ENCODE data around the gene PRUNE1.

- TF ChIP-seq, protein P1, sequence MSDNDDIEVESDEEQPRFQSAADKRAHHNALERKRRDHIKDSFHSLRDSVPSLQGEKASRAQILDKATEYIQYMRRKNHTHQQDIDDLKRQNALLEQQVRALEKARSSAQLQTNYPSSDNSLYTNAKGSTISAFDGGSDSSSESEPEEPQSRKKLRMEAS (IDR thresholded peaks at IDR 0.05; ENCODE audit: low read depth, low read length) = no peak
- TF ChIP-seq, protein P2, sequence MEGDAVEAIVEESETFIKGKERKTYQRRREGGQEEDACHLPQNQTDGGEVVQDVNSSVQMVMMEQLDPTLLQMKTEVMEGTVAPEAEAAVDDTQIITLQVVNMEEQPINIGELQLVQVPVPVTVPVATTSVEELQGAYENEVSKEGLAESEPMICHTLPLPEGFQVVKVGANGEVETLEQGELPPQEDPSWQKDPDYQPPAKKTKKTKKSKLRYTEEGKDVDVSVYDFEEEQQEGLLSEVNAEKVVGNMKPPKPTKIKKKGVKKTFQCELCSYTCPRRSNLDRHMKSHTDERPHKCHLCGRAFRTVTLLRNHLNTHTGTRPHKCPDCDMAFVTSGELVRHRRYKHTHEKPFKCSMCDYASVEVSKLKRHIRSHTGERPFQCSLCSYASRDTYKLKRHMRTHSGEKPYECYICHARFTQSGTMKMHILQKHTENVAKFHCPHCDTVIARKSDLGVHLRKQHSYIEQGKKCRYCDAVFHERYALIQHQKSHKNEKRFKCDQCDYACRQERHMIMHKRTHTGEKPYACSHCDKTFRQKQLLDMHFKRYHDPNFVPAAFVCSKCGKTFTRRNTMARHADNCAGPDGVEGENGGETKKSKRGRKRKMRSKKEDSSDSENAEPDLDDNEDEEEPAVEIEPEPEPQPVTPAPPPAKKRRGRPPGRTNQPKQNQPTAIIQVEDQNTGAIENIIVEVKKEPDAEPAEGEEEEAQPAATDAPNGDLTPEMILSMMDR (IDR thresholded peaks at IDR 0.05; ENCODE audit: low read depth, low read length) = no peak
- TF ChIP-seq POLR2A (IDR thresholded peaks at IDR 0.05; ENCODE audit: extremely low read depth, insufficient read length) = no peak
These were observed 60.8 kb downstream of the PRUNE1 start for GRCh38 chr1:151069103-151069486.

Data from NB4 (cell line).